22Rv1 (cell line): ENCODE results near the gene MYH6.

ENCODE experiments used
- H3K27ac ChIP-seq: fragments of 450-650 bp; 2 replicates; pipeline ENCODE4 v1.5.1; 2017
- CTCF ChIP-seq: fragments of 450-650 bp; IDR thresholded peaks from 2 replicates; pipeline ENCODE4 v1.5.1; 2017; ENCODE audit warnings: mild to moderate bottlenecking
- ZFX ChIP-seq: fragments of 450-650 bp; IDR thresholded peaks from 2 replicates; pipeline ENCODE4 v1.6.1; 2017; ENCODE audit warnings: antibody characterized with exemption, borderline replicate concordance

Gene MYH6

GRCh38 chr14:23381871-23382270, 26.2 kb downstream of the MYH6 start:
- TF ChIP-seq CTCF (no peak), ZFX (no peak)
- no peak overlapping the region for H3K27ac ChIP-seq

GRCh38 chr14:23380976-23381375, 27.1 kb downstream of the MYH6 start:
- TF ChIP-seq CTCF (no peak), ZFX (no peak)
- H3K27ac ChIP-seq: no peak overlapping the region

GRCh38 chr14:23380197-23380914, 27.7 kb downstream of the MYH6 start:
- no peak overlapping the region for H3K27ac ChIP-seq

GRCh38 chr14:23379366-23380196, 28.5 kb downstream of the MYH6 start:
- no peak overlapping the region for H3K27ac ChIP-seq
- TF ChIP-seq ZFX (no peak), CTCF (peak; percentile 96)

More at GRCh38 chr14:23380197-23380914, 27.7 kb downstream of the MYH6 start:
- no peak for TF ChIP-seq ZFX
- peak; percentile 65 for TF ChIP-seq CTCF

- TF ChIP-seq ZFX: no peak
- no peak for TF ChIP-seq CTCF
- H3K27ac ChIP-seq: no peak overlapping the region
Observed at GRCh38 chr14:23378612-23379220, 29.4 kb downstream of the MYH6 start.

GRCh38 chr14:23377573-23378563, 30.2 kb downstream of the MYH6 start:
- no peak overlapping the region for H3K27ac ChIP-seq
- no peak for TF ChIP-seq CTCF
